Astrocyte of the spinal cord (primary cell): ENCODE results near the gene CATSPERD.

Experiments
- DNase-seq: peaks from one replicate; pipeline ENCODE4 v3.0.0; 2011; ENCODE audit warnings: low read depth, low spot score
- H3K4me3 ChIP-seq: 2 replicates; pipeline ENCODE4 v1.5.1; 2011; ENCODE audit warnings: low read depth, mild to moderate bottlenecking, low read length, moderate library complexity
- CTCF ChIP-seq: IDR thresholded peaks from 2 replicates; pipeline ENCODE4 v1.5.1; 2012; ENCODE audit warnings: low read depth, mild to moderate bottlenecking, low read length, inconsistent platforms
- in situ Hi-C: cut with HindIII; loops from 2 replicates; pipeline ENCODE4 v1.10.0; 2017; ENCODE audit warnings: low sequenced_read_pairs

The CATSPERD gene

GRCh38 chr19:5749505-5749904 lies 29.1 kb downstream of the CATSPERD start:
- DNase-seq, result no peak
- in situ Hi-C loops, result no loop called here
- no peak overlapping the region for H3K4me3 ChIP-seq
- TF ChIP-seq CTCF, result no peak

- DNase-seq, result no peak
- in situ Hi-C loops, result no loop called here
- no peak overlapping the region for H3K4me3 ChIP-seq
- TF ChIP-seq CTCF, result no peak
Measured at GRCh38 chr19:5751709-5752108, 31.3 kb downstream of the CATSPERD start.

GRCh38 chr19:5753743-5754142 lies 33.3 kb downstream of the CATSPERD start:
- TF ChIP-seq CTCF, result no peak
- no peak overlapping the region for H3K4me3 ChIP-seq

GRCh38 chr19:5762608-5763217 lies 42.3 kb downstream of the CATSPERD start:
- in situ Hi-C loops, result no loop called here
- no peak for TF ChIP-seq CTCF
- DNase-seq, result no peak
- H3K4me3 ChIP-seq, result no peak overlapping the region

More at GRCh38 chr19:5753743-5754142, 33.3 kb downstream of the CATSPERD start:
- DNase-seq, result no peak
- in situ Hi-C loops, result no loop called here

- in situ Hi-C loops, result no loop called here
- no peak overlapping the region for H3K4me3 ChIP-seq
- DNase-seq, result no peak
- TF ChIP-seq CTCF, result no peak
Measured at GRCh38 chr19:5765220-5765619, 44.8 kb downstream of the CATSPERD start.

GRCh38 chr19:5767949-5768348 lies 47.5 kb downstream of the CATSPERD start:
- H3K4me3 ChIP-seq, result no peak overlapping the region
- in situ Hi-C loops, result no loop called here
- TF ChIP-seq CTCF, result no peak
- no peak for DNase-seq
